Thyroid gland (tissue), 4 donors: ENCODE measurements around the gene CEP170. TPM values are rescaled to one million over a fixed set of nuclear protein-coding genes. Genes with fewer than 3 reads are reported as not detected.

Experiments
- DNase-seq, 2 donors: peaks; one replicate each; pipeline ENCODE4 v3.0.0-alpha.2; 2019
- H3K27ac ChIP-seq, 3 donors: fragments of 200-600 bp; sonication (generic); 1 replicate in 2 of 3; 2 replicates in 1 of 3; pipeline ENCODE4 v1.5.1; 2016 to 2019; ENCODE audit warnings: mild to moderate bottlenecking in 1 of 3, moderate library complexity in 1 of 3
- H3K27me3 ChIP-seq: fragments of 200-600 bp; sonication (generic); one replicate; pipeline ENCODE4 v1.5.1; 2019
- H3K36me3 ChIP-seq, 2 donors: fragments of 200-600 bp; sonication (generic); one replicate each; pipeline ENCODE4 v1.5.1; 2016 to 2019
- H3K4me1 ChIP-seq, 2 donors: fragments of 200-600 bp; sonication (generic); one replicate each; pipeline ENCODE4 v1.5.1; 2017 to 2019
- H3K4me3 ChIP-seq, 3 donors: fragments of 200-600 bp; sonication (generic); replicated peaks in 1 of 3; 1 replicate in 2 of 3; 2 replicates in 1 of 3; pipeline ENCODE4 v1.5.1; 2016; ENCODE audit warnings: mild to moderate bottlenecking in 1 of 3
- H3K9me3 ChIP-seq: fragments of 200-600 bp; sonication (generic); one replicate; pipeline ENCODE4 v1.5.1; 2017
- CTCF ChIP-seq, 6 experiments: fragments of 200-600 bp in 3 of 6; fragments of 450-650 bp in 3 of 6; sonication (generic) in 3 of 6; IDR thresholded peaks; one replicate each; pipeline ENCODE4 v1.5.1; 2016 to 2019; ENCODE audit warnings: antibody characterized with exemption in 6 of 6, mild to moderate bottlenecking in 2 of 6, inconsistent platforms in 1 of 6, moderate library complexity in 1 of 6
- POLR2A ChIP-seq, 2 donors: fragments of 450-650 bp; IDR thresholded peaks; one replicate each; pipeline ENCODE4 v1.6.1; 2017; ENCODE audit warnings: antibody characterized with exemption in 2 of 2, mild to moderate bottlenecking in 2 of 2, moderate library complexity in 1 of 2
- WGBS, 2 donors: methylation state at CpG; one replicate each; pipeline ENCODE4 v1.1.5; 2017; 5-methylcytosine and 5-hydroxymethylcytosine counted together
- intact Hi-C: fragments of 100-400 bp; cut with DNase I; formaldehyde crosslinking; loops from one replicate; pipeline ENCODE4 v1.15.1; 2023
- total RNA-seq, 4 donors: library from RNA; depleted of rRNA; stranded (reverse); fragments of >200 nt; gene quantifications; one replicate each; pipeline ENCODE4 v1.2.3, GENCODE V29; 2016

CEP170 gene
- total RNA-seq, 4 donors from 2014 or later, result 62.8 to 93.8 (median 75.3) TPM

DNA sequence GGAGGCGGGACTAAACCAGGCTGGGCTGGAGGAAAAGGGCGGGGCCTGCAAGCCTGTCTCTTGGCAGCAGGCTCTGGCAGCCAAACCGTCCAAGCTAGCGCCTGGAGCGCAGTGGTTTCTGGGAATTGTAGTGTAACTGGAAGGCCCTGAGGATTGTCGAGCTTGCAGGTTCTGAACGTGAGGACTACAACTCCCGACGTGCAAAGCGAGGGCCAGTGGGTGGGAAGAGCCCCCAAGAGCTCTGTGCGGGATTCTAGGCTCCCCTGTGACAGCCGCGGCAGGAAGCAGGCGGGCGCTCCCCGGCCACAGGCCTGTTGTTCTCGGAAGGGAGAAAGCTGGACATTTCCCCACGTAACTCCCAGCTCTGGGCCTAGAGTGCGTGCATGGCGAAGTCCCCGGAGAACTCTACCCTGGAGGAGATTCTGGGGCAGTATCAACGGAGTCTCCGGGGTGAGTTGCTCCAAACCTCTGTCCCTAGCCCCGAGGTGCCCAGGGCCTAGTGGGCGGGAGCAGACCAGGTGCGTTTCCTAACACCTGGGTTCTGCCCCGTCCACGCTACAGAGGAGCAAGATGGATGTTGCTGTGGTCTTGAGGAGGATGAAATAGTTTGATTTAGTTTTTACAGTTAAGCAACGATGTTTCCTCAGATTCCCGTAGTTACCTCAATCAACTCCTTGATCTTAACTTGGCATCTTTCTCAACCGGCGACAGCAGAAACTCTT is 871 bp upstream of the CEP170 start, which contains the start of gene SDCCAG8:
Gene SDCCAG8 (plus strand): TSS at position 251 of the 722 bp plus-strand sequence. CDS start 133 bp downstream, at position 384.
- Histone ChIP-seq H3K9me3 (no peaks in the 10 kb centered on the region), H3K4me1 (peaks cover 24 to 33% of the 10 kb centered on the region in 2 donors), H3K36me3 (no peaks in the 10 kb centered on the region), H3K27ac (peak within 1 kb of the TSS; percentile 95 to 99 (median 99)), H3K27me3 (no peaks in the 10 kb centered on the region), H3K4me3 (peak within 1 kb of the TSS; percentile 61 to 79 (median 77))
- peak; percentile 99 for DNase-seq
- WGBS, 2 donors, result 0 to 1% methylated on average over 21 to 28 of the region's 32 CpGs
- TF ChIP-seq CTCF (IDR thresholded peaks at IDR 0.05) (no peak), POLR2A (IDR thresholded peaks at IDR 0.05) (peak; percentile 81 to 95)
- intact Hi-C loops, result no loop called here

- peaks cover 28 to 30% of the 10 kb centered on the region in 2 donors for H3K4me1 ChIP-seq
- H3K27me3 ChIP-seq, result no peaks in the 10 kb centered on the region
- peak in 1 of 2 donors; percentile 60 for TF ChIP-seq POLR2A (IDR thresholded peaks at IDR 0.05)
- TF ChIP-seq CTCF (IDR thresholded peaks at IDR 0.05), result no peak
- intact Hi-C loops, result no loop called here
- no peaks in the 10 kb centered on the region for H3K36me3 ChIP-seq
- peak; percentile 62 to 69 for DNase-seq
- peak overlapping the region; percentile 95 to 99 (median 99) for H3K27ac ChIP-seq
- no peaks in the 10 kb centered on the region for H3K9me3 ChIP-seq
- peak overlapping the region; percentile 70 to 79 (median 77) for H3K4me3 ChIP-seq
- whole genome bisulfite sequencing, 2 donors, result 0 to 1% methylated on average over 21 to 24 of the region's 50 CpGs
Observed at GRCh38 chr1:243254233-243254926, 701 bp downstream of the CEP170 start.

- no peak for DNase-seq
- Histone ChIP-seq H3K4me1 (peaks cover 28 to 30% of the 10 kb centered on the region in 2 donors), H3K27me3 (no peaks in the 10 kb centered on the region), H3K36me3 (no peaks in the 10 kb centered on the region), H3K9me3 (no peaks in the 10 kb centered on the region), H3K27ac (peak overlapping the region; percentile 95 to 99 (median 99)), H3K4me3 (peak overlapping the region in 2 of 3 donors; percentile 77 to 79)
- intact Hi-C loops, result no loop called here
- WGBS, 2 donors, result 1 to 6% methylated on average over 4 of the region's 4 CpGs
- TF ChIP-seq CTCF (IDR thresholded peaks at IDR 0.05) (no peak), POLR2A (IDR thresholded peaks at IDR 0.05) (no peak)
Observed at GRCh38 chr1:243253926-243254232, 1.2 kb downstream of the CEP170 start.

DNA sequence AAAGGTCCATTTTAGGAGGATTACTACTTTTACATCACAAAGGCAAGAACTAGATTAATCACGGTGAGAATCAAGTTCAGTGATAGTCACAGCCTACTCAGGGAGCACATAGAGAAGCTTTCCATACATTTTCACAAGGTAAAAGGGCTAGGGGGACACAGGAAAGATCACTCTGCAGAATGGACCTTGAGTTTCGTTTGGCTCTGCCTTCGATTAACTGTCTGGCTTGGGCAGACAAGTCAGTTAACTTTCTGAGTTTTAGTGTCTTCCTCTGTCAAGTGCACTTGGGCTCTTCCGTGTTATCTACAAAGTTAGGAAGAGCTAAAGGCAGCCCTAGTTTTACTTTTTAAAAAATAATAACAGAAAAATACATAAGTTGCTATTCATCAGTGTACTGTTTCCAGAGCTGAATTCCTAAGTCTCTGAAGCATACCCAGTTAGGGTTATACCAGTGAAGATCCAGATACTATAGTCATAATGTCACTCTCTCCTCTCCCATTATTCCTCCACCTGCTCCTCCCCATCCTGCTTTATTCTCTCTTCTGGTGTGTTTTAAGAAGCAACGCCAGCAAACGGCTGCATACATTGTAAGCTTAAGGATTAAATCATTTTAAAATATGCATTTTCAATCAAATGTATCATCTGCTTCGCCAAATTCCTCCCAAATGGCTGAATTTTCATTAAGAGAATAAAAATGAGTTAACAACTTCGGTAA is 1.7 kb downstream of the CEP170 start:
- 9 to 15% methylated on average over 8 of the region's 8 CpGs for WGBS, 2 donors
- no peaks in the 10 kb centered on the region for H3K9me3 ChIP-seq
- peak overlapping the region in 2 of 3 donors; percentile 77 to 79 for H3K4me3 ChIP-seq
- intact Hi-C loops, result no loop called here
- no peak for TF ChIP-seq POLR2A (IDR thresholded peaks at IDR 0.05)
- no peak for TF ChIP-seq CTCF (IDR thresholded peaks at IDR 0.05)
- H3K27ac ChIP-seq, result peak overlapping the region; percentile 95 to 99 (median 99)
- DNase-seq, result no peak
- H3K4me1 ChIP-seq, result peaks cover 28 to 30% of the 10 kb centered on the region in 2 donors
- no peaks in the 10 kb centered on the region for H3K36me3 ChIP-seq
- H3K27me3 ChIP-seq, result no peaks in the 10 kb centered on the region
